ENCODE data around the gene GAL3ST1.

DNA sequence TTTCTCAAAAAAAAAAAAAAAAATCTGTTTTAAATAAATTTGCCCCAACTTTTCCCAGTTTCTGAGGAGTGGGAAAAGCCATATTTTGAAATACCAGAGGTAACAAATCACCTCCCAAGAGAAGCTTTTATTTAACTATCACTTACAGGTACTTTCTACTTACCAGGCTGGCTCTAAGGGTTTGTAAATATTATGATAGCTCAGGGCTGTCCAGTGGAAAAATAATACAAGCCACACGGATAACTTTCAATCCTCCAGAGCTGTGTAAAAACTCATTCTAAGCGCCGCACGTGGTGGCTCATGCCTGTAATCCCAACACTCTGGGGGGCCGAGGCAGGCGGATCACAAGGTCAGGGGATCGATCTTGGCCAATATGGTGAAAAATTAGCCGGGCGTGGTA, 63.4 kb downstream of the GAL3ST1 start:
- TF ChIP-seq, protein P1, sequence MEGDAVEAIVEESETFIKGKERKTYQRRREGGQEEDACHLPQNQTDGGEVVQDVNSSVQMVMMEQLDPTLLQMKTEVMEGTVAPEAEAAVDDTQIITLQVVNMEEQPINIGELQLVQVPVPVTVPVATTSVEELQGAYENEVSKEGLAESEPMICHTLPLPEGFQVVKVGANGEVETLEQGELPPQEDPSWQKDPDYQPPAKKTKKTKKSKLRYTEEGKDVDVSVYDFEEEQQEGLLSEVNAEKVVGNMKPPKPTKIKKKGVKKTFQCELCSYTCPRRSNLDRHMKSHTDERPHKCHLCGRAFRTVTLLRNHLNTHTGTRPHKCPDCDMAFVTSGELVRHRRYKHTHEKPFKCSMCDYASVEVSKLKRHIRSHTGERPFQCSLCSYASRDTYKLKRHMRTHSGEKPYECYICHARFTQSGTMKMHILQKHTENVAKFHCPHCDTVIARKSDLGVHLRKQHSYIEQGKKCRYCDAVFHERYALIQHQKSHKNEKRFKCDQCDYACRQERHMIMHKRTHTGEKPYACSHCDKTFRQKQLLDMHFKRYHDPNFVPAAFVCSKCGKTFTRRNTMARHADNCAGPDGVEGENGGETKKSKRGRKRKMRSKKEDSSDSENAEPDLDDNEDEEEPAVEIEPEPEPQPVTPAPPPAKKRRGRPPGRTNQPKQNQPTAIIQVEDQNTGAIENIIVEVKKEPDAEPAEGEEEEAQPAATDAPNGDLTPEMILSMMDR (conservative IDR thresholded peaks at IDR 0.05; ENCODE audit: low read length): no peak
- no peak for TF ChIP-seq EZH2phosphoT487 (IDR thresholded peaks at IDR 0.05; ENCODE audit: borderline replicate concordance)

All from Loucy (cell line).